Measurements from ENCODE around the gene B3GLCT.
"Not testable (repeated sequence)": the region's sequence is repeated elsewhere in the genome, so short reads cannot be mapped to it uniquely, and the experiment has no call there.

Gene B3GLCT

GRCh38 chr13:31199849-31200636, at the start of gene B3GLCT:
TSS of gene B3GLCT (plus strand) at chr13:31199975. CDS start at chr13:31200085, 110 bp downstream.
- H3K4me3 ChIP-seq (ENCODE audit: low read depth, low read length), result peak within 1 kb of the TSS; percentile 67

- no peak overlapping the region for H3K4me3 ChIP-seq (ENCODE audit: low read depth, low read length)
These were observed 49.3 kb upstream of the B3GLCT start for GRCh38 chr13:31150315-31150985.

- H3K4me3 ChIP-seq (ENCODE audit: low read depth, low read length), result no peak overlapping the region
These were observed 47.9 kb upstream of the B3GLCT start for GRCh38 chr13:31151837-31152236.

GRCh38 chr13:31154939-31155338, 44.8 kb upstream of the B3GLCT start:
- no peak overlapping the region for H3K4me3 ChIP-seq (ENCODE audit: low read depth, low read length)

- no peak overlapping the region for H3K4me3 ChIP-seq (ENCODE audit: low read depth, low read length)
These were observed 40.5 kb upstream of the B3GLCT start for GRCh38 chr13:31159306-31159705.

- H3K4me3 ChIP-seq (ENCODE audit: low read depth, low read length), result peak overlapping the region; percentile 91
These were observed 38.8 kb upstream of the B3GLCT start for GRCh38 chr13:31160857-31161556.

- H3K4me3 ChIP-seq (ENCODE audit: low read depth, low read length), result peak within 1 kb of the TSS; percentile 91
These were observed 38.1 kb upstream of the B3GLCT start, which contains the start of gene HSPH1 for GRCh38 chr13:31161557-31162150. TSS of gene HSPH1 (minus strand) at chr13:31161904. CDS start at chr13:31161582, 322 bp downstream.

GRCh38 chr13:31162151-31163008, 37.4 kb upstream of the B3GLCT start:
- H3K4me3 ChIP-seq (ENCODE audit: low read depth, low read length), result peak overlapping the region; percentile 91

GRCh38 chr13:31166591-31166990, 33.2 kb upstream of the B3GLCT start:
- no peak overlapping the region for H3K4me3 ChIP-seq (ENCODE audit: low read depth, low read length)

GRCh38 chr13:31167490-31167889, 32.3 kb upstream of the B3GLCT start:
- no peak overlapping the region for H3K4me3 ChIP-seq (ENCODE audit: low read depth, low read length)

- no peak overlapping the region for H3K4me3 ChIP-seq (ENCODE audit: low read depth, low read length)
These were observed 31.6 kb upstream of the B3GLCT start for GRCh38 chr13:31168166-31168565.

- no peak overlapping the region for H3K4me3 ChIP-seq (ENCODE audit: low read depth, low read length)
These were observed 31.0 kb upstream of the B3GLCT start for GRCh38 chr13:31168736-31169135.

GRCh38 chr13:31172001-31172400, 27.8 kb upstream of the B3GLCT start:
- H3K4me3 ChIP-seq (ENCODE audit: low read depth, low read length), result no peak overlapping the region

GRCh38 chr13:31172535-31172934, 27.2 kb upstream of the B3GLCT start:
- no peak overlapping the region for H3K4me3 ChIP-seq (ENCODE audit: low read depth, low read length)

- no peak overlapping the region for H3K4me3 ChIP-seq (ENCODE audit: low read depth, low read length)
These were observed 25.8 kb upstream of the B3GLCT start for GRCh38 chr13:31174018-31174417.

- no peak overlapping the region for H3K4me3 ChIP-seq (ENCODE audit: low read depth, low read length)
These were observed 23.8 kb upstream of the B3GLCT start for GRCh38 chr13:31175847-31176532.

- H3K4me3 ChIP-seq (ENCODE audit: low read depth, low read length), result not testable (repeated sequence)
These were observed 21.8 kb upstream of the B3GLCT start for GRCh38 chr13:31177813-31178495.

GRCh38 chr13:31179241-31179640, 20.5 kb upstream of the B3GLCT start:
- H3K4me3 ChIP-seq (ENCODE audit: low read depth, low read length), result no peak overlapping the region

GRCh38 chr13:31179754-31180153, 20.0 kb upstream of the B3GLCT start:
- no peak overlapping the region for H3K4me3 ChIP-seq (ENCODE audit: low read depth, low read length)
